ENCODE measurements around the gene PLCH2. TPM values are rescaled to one million over a fixed set of nuclear protein-coding genes. Genes with fewer than 3 reads are reported as not detected.

The PLCH2 gene
- polyA plus RNA-seq, 1 donor from 2014 or later, result 5.7 TPM

- no peaks in the 10 kb centered on the region for H3K9me3 ChIP-seq (ENCODE audit: low read length)
- no peaks in the 10 kb centered on the region for H4K20me1 ChIP-seq (ENCODE audit: insufficient read depth)
- no peaks in the 10 kb centered on the region for H3F3A ChIP-seq (ENCODE audit: insufficient read depth, low read length, poor library complexity, severe bottlenecking)
- H3K9me2 ChIP-seq (ENCODE audit: insufficient read depth, low read length), result no peaks in the 10 kb centered on the region
- H3K36me3 ChIP-seq (ENCODE audit: insufficient read depth, low read length), result no peaks in the 10 kb centered on the region
- no peak overlapping the region for H3K27ac ChIP-seq (ENCODE audit: low read length)
- TF ChIP-seq, protein P1, sequence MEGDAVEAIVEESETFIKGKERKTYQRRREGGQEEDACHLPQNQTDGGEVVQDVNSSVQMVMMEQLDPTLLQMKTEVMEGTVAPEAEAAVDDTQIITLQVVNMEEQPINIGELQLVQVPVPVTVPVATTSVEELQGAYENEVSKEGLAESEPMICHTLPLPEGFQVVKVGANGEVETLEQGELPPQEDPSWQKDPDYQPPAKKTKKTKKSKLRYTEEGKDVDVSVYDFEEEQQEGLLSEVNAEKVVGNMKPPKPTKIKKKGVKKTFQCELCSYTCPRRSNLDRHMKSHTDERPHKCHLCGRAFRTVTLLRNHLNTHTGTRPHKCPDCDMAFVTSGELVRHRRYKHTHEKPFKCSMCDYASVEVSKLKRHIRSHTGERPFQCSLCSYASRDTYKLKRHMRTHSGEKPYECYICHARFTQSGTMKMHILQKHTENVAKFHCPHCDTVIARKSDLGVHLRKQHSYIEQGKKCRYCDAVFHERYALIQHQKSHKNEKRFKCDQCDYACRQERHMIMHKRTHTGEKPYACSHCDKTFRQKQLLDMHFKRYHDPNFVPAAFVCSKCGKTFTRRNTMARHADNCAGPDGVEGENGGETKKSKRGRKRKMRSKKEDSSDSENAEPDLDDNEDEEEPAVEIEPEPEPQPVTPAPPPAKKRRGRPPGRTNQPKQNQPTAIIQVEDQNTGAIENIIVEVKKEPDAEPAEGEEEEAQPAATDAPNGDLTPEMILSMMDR (IDR thresholded peaks at IDR 0.05; ENCODE audit: poor library complexity, severe bottlenecking), result no peak
- TF ChIP-seq, protein P2, sequence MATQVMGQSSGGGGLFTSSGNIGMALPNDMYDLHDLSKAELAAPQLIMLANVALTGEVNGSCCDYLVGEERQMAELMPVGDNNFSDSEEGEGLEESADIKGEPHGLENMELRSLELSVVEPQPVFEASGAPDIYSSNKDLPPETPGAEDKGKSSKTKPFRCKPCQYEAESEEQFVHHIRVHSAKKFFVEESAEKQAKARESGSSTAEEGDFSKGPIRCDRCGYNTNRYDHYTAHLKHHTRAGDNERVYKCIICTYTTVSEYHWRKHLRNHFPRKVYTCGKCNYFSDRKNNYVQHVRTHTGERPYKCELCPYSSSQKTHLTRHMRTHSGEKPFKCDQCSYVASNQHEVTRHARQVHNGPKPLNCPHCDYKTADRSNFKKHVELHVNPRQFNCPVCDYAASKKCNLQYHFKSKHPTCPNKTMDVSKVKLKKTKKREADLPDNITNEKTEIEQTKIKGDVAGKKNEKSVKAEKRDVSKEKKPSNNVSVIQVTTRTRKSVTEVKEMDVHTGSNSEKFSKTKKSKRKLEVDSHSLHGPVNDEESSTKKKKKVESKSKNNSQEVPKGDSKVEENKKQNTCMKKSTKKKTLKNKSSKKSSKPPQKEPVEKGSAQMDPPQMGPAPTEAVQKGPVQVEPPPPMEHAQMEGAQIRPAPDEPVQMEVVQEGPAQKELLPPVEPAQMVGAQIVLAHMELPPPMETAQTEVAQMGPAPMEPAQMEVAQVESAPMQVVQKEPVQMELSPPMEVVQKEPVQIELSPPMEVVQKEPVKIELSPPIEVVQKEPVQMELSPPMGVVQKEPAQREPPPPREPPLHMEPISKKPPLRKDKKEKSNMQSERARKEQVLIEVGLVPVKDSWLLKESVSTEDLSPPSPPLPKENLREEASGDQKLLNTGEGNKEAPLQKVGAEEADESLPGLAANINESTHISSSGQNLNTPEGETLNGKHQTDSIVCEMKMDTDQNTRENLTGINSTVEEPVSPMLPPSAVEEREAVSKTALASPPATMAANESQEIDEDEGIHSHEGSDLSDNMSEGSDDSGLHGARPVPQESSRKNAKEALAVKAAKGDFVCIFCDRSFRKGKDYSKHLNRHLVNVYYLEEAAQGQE (IDR thresholded peaks at IDR 0.05; ENCODE audit: borderline replicate concordance), result no peak
- TF ChIP-seq SMC3 (conservative IDR thresholded peaks at IDR 0.05; ENCODE audit: poor library complexity), result no peak
- no peak for TF ChIP-seq EP300 (conservative IDR thresholded peaks at IDR 0.05; ENCODE audit: poor library complexity, severe bottlenecking)
- no peak for TF ChIP-seq EZH2 (IDR thresholded peaks at IDR 0.05; ENCODE audit: borderline replicate concordance, insufficient read depth, low read length, poor library complexity, severe bottlenecking)
- no peak for TF ChIP-seq RAD21 (conservative IDR thresholded peaks at IDR 0.05)
- TF ChIP-seq MXI1 (conservative IDR thresholded peaks at IDR 0.05; ENCODE audit: poor library complexity, severe bottlenecking), result no peak
- no peak for TF ChIP-seq TAF1 (IDR thresholded peaks at IDR 0.05; ENCODE audit: low read depth)
- H3K4me2 ChIP-seq (ENCODE audit: low read length), result no peak overlapping the region
- H2AFZ ChIP-seq (ENCODE audit: low read depth, low read length), result no peak overlapping the region
- no peaks in the 10 kb centered on the region for H3K79me2 ChIP-seq (replicated peaks; ENCODE audit: insufficient read depth, low read length)
- H3K27me3 ChIP-seq (ENCODE audit: insufficient read depth, low read depth, low read length), result no peaks in the 10 kb centered on the region
- no peak overlapping the region for H3K4me3 ChIP-seq (ENCODE audit: low read length)
- no peak overlapping the region for H3K9ac ChIP-seq (ENCODE audit: low read length)
These were observed 36.9 kb downstream of the PLCH2 start for GRCh38 chr1:2512862-2513421.

GRCh38 chr1:2513939-2514652, 38.0 kb downstream of the PLCH2 start:
- Histone ChIP-seq H3K79me2 (replicated peaks; ENCODE audit: insufficient read depth, low read length) (no peaks in the 10 kb centered on the region), H3K9me2 (ENCODE audit: insufficient read depth, low read length) (no peaks in the 10 kb centered on the region), H3K4me2 (ENCODE audit: low read length) (no peak overlapping the region), H3K27me3 (ENCODE audit: insufficient read depth, low read depth, low read length) (no peaks in the 10 kb centered on the region), H4K20me1 (ENCODE audit: insufficient read depth) (no peaks in the 10 kb centered on the region), H3K27ac (ENCODE audit: low read length) (no peak overlapping the region), H2AFZ (ENCODE audit: low read depth, low read length) (no peak overlapping the region), H3K9ac (ENCODE audit: low read length) (no peak overlapping the region), H3F3A (ENCODE audit: insufficient read depth, low read length, poor library complexity, severe bottlenecking) (no peaks in the 10 kb centered on the region), H3K36me3 (ENCODE audit: insufficient read depth, low read length) (no peaks in the 10 kb centered on the region), H3K9me3 (ENCODE audit: low read length) (no peaks in the 10 kb centered on the region), H3K4me3 (ENCODE audit: low read length) (no peak overlapping the region)
- TF ChIP-seq, protein P2 (IDR thresholded peaks at IDR 0.05; ENCODE audit: borderline replicate concordance), result no peak
- TF ChIP-seq RAD21 (conservative IDR thresholded peaks at IDR 0.05), result no peak
